HepG2 (cell line): ENCODE measurements around the gene NDUFB3. TPM values are rescaled to one million over a fixed set of nuclear protein-coding genes. Genes with fewer than 3 reads are reported as not detected.

Experiments
- CBX1 ChIP-seq: IDR thresholded peaks from one replicate; pipeline ENCODE4 v1.6.1; 2016; ENCODE audit warnings: antibody characterized with exemption, low read depth
- GTF2F1 ChIP-seq: fragments of 150-350 bp; IDR thresholded peaks from 2 replicates; pipeline ENCODE4 v1.6.1; 2014; ENCODE audit warnings: low read length
- NR2F2 ChIP-seq: IDR thresholded peaks from 2 replicates; pipeline ENCODE4 v1.6.1; 2012; ENCODE audit warnings: low read depth, inconsistent platforms, borderline replicate concordance
- RCOR2 ChIP-seq: IDR thresholded peaks from 2 replicates; pipeline ENCODE4 v1.6.1; 2016; ENCODE audit warnings: missing biosample characterization, missing genetic modification reagents
- SIX4 ChIP-seq: sonication (generic); formaldehyde crosslinking; IDR thresholded peaks from 2 replicates; pipeline ENCODE4 v1.4.0; 2020; ENCODE audit warnings: missing genetic modification reagents
- XRCC5 ChIP-seq: fragments of 200-400 bp; formaldehyde crosslinking; optimal IDR thresholded peaks from 2 replicates; pipeline ENCODE3; 2017; ENCODE audit warnings: mild to moderate bottlenecking, low read length
- ZNF12 ChIP-seq: sonication (generic); formaldehyde crosslinking; IDR thresholded peaks from 2 replicates; pipeline ENCODE4 v1.5.0; 2020; ENCODE audit warnings: missing genetic modification reagents
- ZNF281 ChIP-seq: sonication (generic); formaldehyde crosslinking; IDR thresholded peaks from 2 replicates; pipeline ENCODE4 v1.4.0; 2020; ENCODE audit warnings: missing genetic modification reagents, borderline replicate concordance
- ZNF337 ChIP-seq: sonication (generic); formaldehyde crosslinking; IDR thresholded peaks from 2 replicates; pipeline ENCODE4 v1.5.1; 2020; ENCODE audit warnings: missing genetic modification reagents, low read depth, mild to moderate bottlenecking, borderline replicate concordance
- ZNF562 ChIP-seq: sonication (generic); formaldehyde crosslinking; IDR thresholded peaks from 2 replicates; pipeline ENCODE4 v1.8.0; 2022; ENCODE audit warnings: missing genetic modification reagents, borderline replicate concordance
- ZNF609 ChIP-seq: sonication (generic); formaldehyde crosslinking; IDR thresholded peaks from 2 replicates; pipeline ENCODE4 v1.4.0; 2020; ENCODE audit warnings: mild to moderate bottlenecking, missing genetic modification reagents, borderline replicate concordance
- ZNF891 ChIP-seq: sonication (generic); formaldehyde crosslinking; IDR thresholded peaks from 2 replicates; pipeline ENCODE4 v1.5.0; 2020; ENCODE audit warnings: mild to moderate bottlenecking, missing genetic modification reagents
- polyA plus RNA-seq, 8 experiments: library from polyadenylated mRNA; depleted of rRNA in 3 of 8; stranded (reverse) in 7 of 8; unstranded in 1 of 8; fragments of >200 nt; fragmentation: Illumina TruSeq in 4 of 8; extraction: Trizol in 4 of 8; gene quantifications; 2 replicates each; pipeline versions ENCODE4 v1.2.1 to v1.2.3, GENCODE V29; 2011 to 2016; ENCODE audit warnings: low read depth in 4 of 8, missing spikeins in 1 of 8, mixed read lengths in 1 of 8; ENCODE audit not compliant: insufficient read depth in 1 of 8
- total RNA-seq, 5 experiments: library from RNA; depleted of rRNA; stranded (reverse); fragments of >200 nt; fragmentation: Illumina TruSeq; extraction: Trizol; gene quantifications; 2 replicates each; pipeline ENCODE4 v1.2.3, GENCODE V29; 2016; ENCODE audit warnings: low read depth in 1 of 5
- TF ChIP-seq, protein P1 (sequence below): sonication (generic); formaldehyde crosslinking; IDR thresholded peaks from 2 replicates; pipeline ENCODE4 v1.4.0; 2020; ENCODE audit warnings: mild to moderate bottlenecking, missing genetic modification reagents

Gene NDUFB3
- total and polyA plus RNA-seq, 2 of the 13 experiments (the other 11 are each of a cell fraction or from before 2014, with no cell fraction given), result 50.7 to 159 TPM

- TF ChIP-seq XRCC5 (no peak), CBX1 (peak; percentile 12), ZNF12 (CRISPR knock-in tag) (peak; percentile 33; the same call in 1 of the 2 replicates), ZNF281 (CRISPR knock-in tag) (peak; percentile 9; the same call in 1 of the 2 replicates), GTF2F1 (no peak; the same call in 1 of the 2 replicates), SIX4 (CRISPR knock-in tag) (no peak), RCOR2 (CRISPR knock-in tag) (no peak), ZNF891 (peak; percentile 91), ZNF337 (CRISPR knock-in tag) (peak; percentile 71; the same call in 1 of the 2 replicates), ZNF609 (peak; percentile 7; the same call in 1 of the 2 replicates), NR2F2 (no peak), ZNF562 (CRISPR knock-in tag) (no peak)
- TF ChIP-seq, protein P1, sequence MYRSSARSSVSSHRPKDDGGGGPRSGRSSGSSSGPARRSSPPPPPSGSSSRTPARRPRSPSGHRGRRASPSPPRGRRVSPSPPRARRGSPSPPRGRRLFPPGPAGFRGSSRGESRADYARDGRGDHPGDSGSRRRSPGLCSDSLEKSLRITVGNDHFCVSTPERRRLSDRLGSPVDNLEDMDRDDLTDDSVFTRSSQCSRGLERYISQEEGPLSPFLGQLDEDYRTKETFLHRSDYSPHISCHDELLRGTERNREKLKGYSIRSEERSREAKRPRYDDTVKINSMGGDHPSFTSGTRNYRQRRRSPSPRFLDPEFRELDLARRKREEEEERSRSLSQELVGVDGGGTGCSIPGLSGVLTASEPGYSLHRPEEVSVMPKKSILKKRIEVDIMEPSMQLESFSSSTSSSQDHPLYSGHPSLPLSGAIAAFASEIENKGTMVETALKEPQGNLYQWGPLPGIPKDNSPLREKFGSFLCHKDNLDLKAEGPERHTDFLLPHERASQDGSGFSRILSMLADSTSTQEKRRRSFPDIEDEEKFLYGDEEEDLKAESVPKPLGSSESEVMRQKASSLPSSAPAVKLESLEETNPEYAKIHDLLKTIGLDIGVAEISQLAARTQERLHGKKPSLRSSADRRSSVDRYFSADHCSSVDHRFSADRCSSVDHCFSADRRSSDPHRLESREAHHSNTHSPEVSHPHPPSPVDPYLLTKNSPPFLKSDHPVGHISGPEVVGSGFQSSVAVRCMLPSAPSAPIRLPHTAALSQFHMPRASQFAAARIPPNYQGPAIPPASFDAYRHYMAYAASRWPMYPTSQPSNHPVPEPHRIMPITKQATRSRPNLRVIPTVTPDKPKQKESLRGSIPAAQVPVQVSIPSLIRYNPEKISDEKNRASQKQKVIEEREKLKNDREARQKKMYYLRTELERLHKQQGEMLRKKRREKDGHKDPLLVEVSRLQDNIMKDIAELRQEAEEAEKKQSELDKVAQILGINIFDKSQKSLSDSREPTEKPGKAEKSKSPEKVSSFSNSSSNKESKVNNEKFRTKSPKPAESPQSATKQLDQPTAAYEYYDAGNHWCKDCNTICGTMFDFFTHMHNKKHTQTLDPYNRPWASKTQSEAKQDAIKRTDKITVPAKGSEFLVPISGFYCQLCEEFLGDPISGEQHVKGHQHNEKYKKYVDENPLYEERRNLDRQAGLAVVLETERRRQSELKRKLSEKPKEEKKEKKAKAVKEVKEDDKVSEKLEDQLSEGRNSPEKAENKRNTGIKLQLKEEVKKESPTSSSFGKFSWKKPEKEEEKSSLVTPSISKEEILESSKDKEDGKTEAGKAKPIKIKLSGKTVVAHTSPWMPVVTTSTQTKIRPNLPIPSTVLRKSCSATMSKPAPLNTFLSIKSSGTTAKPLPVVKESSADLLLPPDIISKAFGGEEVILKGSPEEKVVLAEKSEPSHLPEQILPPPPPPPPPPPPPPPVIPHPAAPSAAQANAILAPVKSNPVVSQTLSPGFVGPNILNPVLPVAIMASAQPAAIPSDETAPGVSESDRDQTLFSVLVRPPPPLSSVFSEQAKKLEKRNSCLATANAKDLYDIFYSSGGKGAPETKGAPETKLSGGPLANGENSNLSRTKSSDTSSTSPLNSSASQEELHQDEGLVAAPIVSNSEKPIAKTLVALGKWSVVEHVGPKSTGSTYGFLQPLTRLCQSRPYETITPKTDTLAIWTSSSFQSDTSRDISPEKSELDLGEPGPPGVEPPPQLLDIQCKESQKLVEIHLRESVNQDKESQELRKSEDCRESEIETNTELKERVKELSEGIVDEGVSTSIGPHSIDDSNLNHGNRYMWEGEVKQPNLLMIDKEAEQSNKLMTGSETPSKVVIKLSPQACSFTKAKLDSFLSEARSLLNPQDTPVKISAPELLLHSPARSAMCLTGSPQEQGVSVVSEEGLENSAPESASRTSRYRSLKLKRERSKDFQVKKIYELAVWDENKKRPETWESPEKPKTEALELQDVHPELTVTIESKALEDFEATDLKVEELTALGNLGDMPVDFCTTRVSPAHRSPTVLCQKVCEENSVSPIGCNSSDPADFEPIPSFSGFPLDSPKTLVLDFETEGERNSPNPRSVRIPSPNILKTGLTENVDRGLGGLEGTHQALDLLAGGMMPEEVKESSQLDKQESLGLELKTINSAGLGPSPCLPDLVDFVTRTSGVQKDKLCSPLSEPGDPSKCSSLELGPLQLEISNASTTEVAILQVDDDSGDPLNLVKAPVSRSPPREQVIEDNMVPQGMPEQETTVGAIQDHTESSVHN (CRISPR knock-in tag), result no peak; the same call in 1 of the 2 replicates
Measured at GRCh38 chr2:201116115-201116958, 44.5 kb downstream of the NDUFB3 start, which contains the start of gene CFLAR (continued).
